ENCODE data around the gene PSMD1. TPM values are rescaled to one million over a fixed set of nuclear protein-coding genes. Genes with fewer than 3 reads are reported as not detected.

Gene PSMD1
- total RNA-seq, 4 donors from 2014 or later = 51.5 to 116 (median 67.9) TPM

DNA sequence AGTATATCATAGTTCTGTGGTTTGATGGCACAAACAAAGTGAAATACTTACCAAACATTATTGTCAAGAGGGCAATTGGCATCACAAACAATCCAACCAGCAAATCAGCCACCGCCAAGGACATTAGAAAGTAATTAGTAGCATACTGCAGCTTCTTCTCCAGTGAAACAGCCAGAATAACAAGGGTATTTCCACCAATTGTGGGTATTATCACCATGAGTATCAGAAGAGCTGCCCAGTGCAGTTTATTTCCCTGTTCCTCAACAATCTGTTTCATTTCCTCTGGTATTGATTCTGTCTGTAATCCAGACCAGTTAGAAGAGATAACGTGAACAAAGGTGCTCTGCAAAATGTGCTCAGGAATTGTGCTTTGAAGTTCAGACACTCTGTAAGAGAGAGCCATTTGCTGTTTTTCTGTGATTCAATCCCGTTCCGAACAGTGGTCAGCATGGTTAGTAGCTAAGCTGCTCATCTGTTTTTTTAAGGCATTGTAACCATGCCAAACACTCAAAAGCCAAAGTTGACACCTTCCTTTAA lies 66.8 kb downstream of the PSMD1 start:
- 58 to 72% methylated on average over 4 of the region's 4 CpGs for WGBS, 2 donors
- H3K4me1 ChIP-seq = peaks cover 2 to 36% (median 8%) of the 10 kb centered on the region in 3 donors
- DNase-seq = no peak
- peak overlapping the region in 1 of 4 donors; percentile 41 for H3K4me3 ChIP-seq
- H3K27ac ChIP-seq = peak overlapping the region in 1 of 4 donors; percentile 7
- intact Hi-C loops (cut with DNase I) = no loop called here
- no peaks in the 10 kb centered on the region for H3K27me3 ChIP-seq
- TF ChIP-seq, protein P1, sequence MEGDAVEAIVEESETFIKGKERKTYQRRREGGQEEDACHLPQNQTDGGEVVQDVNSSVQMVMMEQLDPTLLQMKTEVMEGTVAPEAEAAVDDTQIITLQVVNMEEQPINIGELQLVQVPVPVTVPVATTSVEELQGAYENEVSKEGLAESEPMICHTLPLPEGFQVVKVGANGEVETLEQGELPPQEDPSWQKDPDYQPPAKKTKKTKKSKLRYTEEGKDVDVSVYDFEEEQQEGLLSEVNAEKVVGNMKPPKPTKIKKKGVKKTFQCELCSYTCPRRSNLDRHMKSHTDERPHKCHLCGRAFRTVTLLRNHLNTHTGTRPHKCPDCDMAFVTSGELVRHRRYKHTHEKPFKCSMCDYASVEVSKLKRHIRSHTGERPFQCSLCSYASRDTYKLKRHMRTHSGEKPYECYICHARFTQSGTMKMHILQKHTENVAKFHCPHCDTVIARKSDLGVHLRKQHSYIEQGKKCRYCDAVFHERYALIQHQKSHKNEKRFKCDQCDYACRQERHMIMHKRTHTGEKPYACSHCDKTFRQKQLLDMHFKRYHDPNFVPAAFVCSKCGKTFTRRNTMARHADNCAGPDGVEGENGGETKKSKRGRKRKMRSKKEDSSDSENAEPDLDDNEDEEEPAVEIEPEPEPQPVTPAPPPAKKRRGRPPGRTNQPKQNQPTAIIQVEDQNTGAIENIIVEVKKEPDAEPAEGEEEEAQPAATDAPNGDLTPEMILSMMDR (IDR thresholded peaks at IDR 0.05) = no peak
- no peak for TF ChIP-seq POLR2A (IDR thresholded peaks at IDR 0.05)
- no peaks in the 10 kb centered on the region for H3K36me3 ChIP-seq
- H3K9me3 ChIP-seq = no peaks in the 10 kb centered on the region

DNA sequence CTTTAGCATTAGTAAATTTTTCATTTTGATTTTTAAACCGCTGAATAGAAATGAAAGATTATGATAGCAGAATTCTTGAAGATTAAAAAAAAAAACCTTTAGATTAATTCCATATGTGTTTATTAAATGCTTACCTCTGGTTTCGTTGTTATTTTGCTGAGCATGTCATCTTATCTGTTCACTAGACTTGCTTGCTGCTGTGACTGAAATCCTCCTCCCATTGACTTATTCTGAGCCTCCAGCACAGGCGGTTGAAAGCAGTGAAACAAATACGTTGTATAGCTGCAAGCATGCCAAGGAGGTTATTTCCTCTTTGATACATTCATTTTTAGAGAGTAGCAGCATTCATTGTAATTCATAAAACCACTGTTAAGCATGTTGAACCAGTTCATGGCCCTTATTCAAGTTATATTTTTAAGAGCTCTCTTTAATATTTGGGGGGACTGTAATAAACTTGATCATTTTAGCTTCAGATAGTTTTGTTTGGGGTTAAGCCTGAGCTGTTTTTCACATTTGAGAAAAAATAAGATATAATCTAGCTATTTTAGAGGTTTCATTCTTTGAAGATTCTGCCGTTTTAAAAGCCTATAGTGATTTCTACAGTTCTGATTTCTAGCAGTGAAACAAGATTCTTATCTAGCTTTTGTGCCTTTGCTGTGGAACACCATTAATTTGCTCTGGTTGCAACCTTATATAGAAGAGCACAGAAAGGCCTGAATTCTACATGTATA lies 68.3 kb downstream of the PSMD1 start, which contains the start of gene HTR2B:
Gene HTR2B, minus strand, starts transcription at position 205 of the 731 bp plus-strand sequence. CDS start 1,278 bp downstream, outside the sequence.
- peak within 1 kb of the TSS in 1 of 4 donors; percentile 25 for H3K4me3 ChIP-seq
- no peaks in the 10 kb centered on the region for H3K9me3 ChIP-seq
- no peak for DNase-seq
- H3K36me3 ChIP-seq = no peaks in the 10 kb centered on the region
- TF ChIP-seq, protein P1 (IDR thresholded peaks at IDR 0.05) = no peak
- TF ChIP-seq POLR2A (IDR thresholded peaks at IDR 0.05) = no peak
- no peaks in the 10 kb centered on the region for H3K27me3 ChIP-seq
- no peak within 1 kb of the TSS for H3K27ac ChIP-seq
- H3K4me1 ChIP-seq = peaks cover 2 to 32% (median 8%) of the 10 kb centered on the region in 3 donors
- intact Hi-C loops (cut with DNase I) = no loop called here
- 58 to 67% methylated on average over 5 of the region's 5 CpGs for WGBS, 2 donors

DNA sequence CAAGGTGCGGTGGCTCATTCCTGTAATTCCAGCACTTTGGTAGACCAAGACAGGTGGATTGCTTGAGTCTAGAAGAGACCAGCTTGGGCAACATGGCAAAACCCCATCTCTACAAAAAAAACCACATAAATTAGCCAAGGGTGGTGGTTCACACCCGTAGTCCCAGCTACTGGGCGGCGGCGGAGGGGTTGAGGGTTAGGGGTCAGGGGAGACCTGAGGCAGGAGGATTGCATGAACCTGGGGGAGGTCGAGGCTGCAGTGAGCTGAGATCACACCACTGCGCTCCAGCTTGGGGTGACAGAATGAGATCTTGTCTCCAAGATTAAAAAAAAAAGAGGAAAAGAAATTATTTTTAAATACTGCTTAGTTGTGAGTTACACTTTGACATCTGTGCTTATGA lies 69.5 kb downstream of the PSMD1 start:
- Histone ChIP-seq H3K27me3 (no peaks in the 10 kb centered on the region), H3K4me1 (peaks cover 2 to 32% (median 8%) of the 10 kb centered on the region in 3 donors), H3K36me3 (no peaks in the 10 kb centered on the region), H3K4me3 (no peak overlapping the region), H3K27ac (no peak overlapping the region), H3K9me3 (no peaks in the 10 kb centered on the region)
- intact Hi-C loops (cut with DNase I) = no loop called here
- 85 to 94% methylated on average over 7 of the region's 7 CpGs for WGBS, 2 donors
- no peak for DNase-seq
- no peak for TF ChIP-seq POLR2A (IDR thresholded peaks at IDR 0.05)
- TF ChIP-seq, protein P1 (IDR thresholded peaks at IDR 0.05) = no peak

DNA sequence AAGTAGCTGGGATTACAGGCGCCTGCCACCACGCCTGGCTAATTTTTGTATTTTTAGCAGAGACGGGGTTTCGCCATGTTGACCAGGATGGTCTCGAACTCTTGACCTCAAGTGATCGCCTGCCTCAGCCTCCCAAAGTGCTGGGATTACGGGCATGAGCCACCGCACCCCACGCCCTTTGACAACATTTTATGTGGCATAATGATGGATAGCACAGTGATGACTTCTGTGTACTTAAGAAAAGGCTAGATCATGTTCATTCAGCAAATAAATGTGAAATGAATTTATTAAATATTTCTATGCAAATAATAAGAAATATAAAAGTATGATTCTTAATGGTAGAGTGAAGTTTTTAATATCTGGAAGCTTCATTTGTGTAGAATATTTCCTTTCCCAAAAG lies 70.8 kb downstream of the PSMD1 start:
- no peak for DNase-seq
- TF ChIP-seq, protein P1 (IDR thresholded peaks at IDR 0.05) = no peak
- no peak for TF ChIP-seq POLR2A (IDR thresholded peaks at IDR 0.05)
- WGBS, 2 donors = 90 to 98% methylated on average over 8 to 9 of the region's 9 CpGs
- Histone ChIP-seq H3K4me3 (no peak overlapping the region), H3K27me3 (no peaks in the 10 kb centered on the region), H3K36me3 (no peaks in the 10 kb centered on the region), H3K27ac (no peak overlapping the region), H3K4me1 (peaks cover 2 to 31% (median 8%) of the 10 kb centered on the region in 3 donors), H3K9me3 (no peaks in the 10 kb centered on the region)
- intact Hi-C loops (cut with DNase I) = no loop called here

DNA sequence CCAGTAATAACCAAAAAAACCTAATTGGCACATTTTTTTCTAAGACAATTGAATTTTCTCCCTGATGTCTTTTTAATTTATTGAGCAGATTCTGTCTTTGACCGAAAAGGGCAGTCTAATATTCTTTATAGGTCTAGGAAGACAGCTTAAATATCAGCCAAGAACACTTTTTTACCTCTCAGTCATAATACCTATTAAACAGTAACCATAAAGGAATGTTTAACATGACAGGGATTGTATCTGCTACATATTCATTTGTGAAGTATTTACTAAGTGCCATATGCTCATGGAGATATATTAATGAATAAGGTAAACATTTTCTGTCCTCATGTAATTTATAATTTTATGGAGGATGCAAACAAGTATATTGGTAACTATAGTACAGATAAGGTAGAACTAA lies 71.3 kb downstream of the PSMD1 start:
- Histone ChIP-seq H3K4me1 (peaks cover 2 to 26% (median 8%) of the 10 kb centered on the region in 3 donors), H3K36me3 (no peaks in the 10 kb centered on the region), H3K27me3 (no peaks in the 10 kb centered on the region), H3K9me3 (no peaks in the 10 kb centered on the region), H3K27ac (no peak overlapping the region), H3K4me3 (no peak overlapping the region)
- WGBS, 2 donors = 100% methylated on average over 1 of the region's 1 CpG
- no peak for DNase-seq
- no peak for TF ChIP-seq POLR2A (IDR thresholded peaks at IDR 0.05)
- TF ChIP-seq, protein P1 (IDR thresholded peaks at IDR 0.05) = no peak
- intact Hi-C loops (cut with DNase I) = no loop called here

Measured in esophagus squamous epithelium (tissue), 5 donors.